ENCODE results near the gene PLK3.
"Not testable (repeated sequence)": the region's sequence is repeated elsewhere in the genome, so short reads cannot be mapped to it uniquely, and the experiment has no call there.

Gene PLK3
- total RNA-seq = 49.8 to 239 (median 97.6) reads per million in 17 experiments

- peak; percentile 98 to 99 (median 99) for DNase-seq
These were observed at the start of gene PLK3 for GRCh38 chr1:44799770-44800584. Gene PLK3, plus strand, starts transcription at chr1:44800377. Its CDS starts 87 bp downstream, at chr1:44800464.

GRCh38 chr1:44757420-44757819, 42.8 kb upstream of the PLK3 start:
- DNase-seq = no peak

- no peak for DNase-seq
These were observed 41.1 kb upstream of the PLK3 start for GRCh38 chr1:44759077-44759476.

GRCh38 chr1:44760876-44761275, 39.3 kb upstream of the PLK3 start:
- DNase-seq = no peak

- not testable (repeated sequence) for DNase-seq
These were observed 33.8 kb upstream of the PLK3 start for GRCh38 chr1:44766421-44766820.

- DNase-seq = peak; percentile 96 to 97 (median 96)
These were observed 24.9 kb upstream of the PLK3 start, which contains the start of gene RPS8 for GRCh38 chr1:44775078-44775929. Gene RPS8, plus strand, starts transcription at chr1:44775540. Its CDS starts 57 bp downstream, at chr1:44775597.

GRCh38 chr1:44775930-44776729, 24.0 kb upstream of the PLK3 start:
- peak; percentile 45 to 72 (median 61) for DNase-seq

GRCh38 chr1:44776730-44777068, 23.5 kb upstream of the PLK3 start:
- DNase-seq = no peak

GRCh38 chr1:44777547-44777946, 22.6 kb upstream of the PLK3 start:
- DNase-seq = no peak

GRCh38 chr1:44777969-44778635, 22.1 kb upstream of the PLK3 start:
- peak; percentile 69 to 83 (median 78) for DNase-seq

GRCh38 chr1:44778705-44779576, 21.2 kb upstream of the PLK3 start:
- DNase-seq = no peak

GRCh38 chr1:44780583-44781121, 19.5 kb upstream of the PLK3 start:
- DNase-seq = no peak

GRCh38 chr1:44783697-44784093, 16.5 kb upstream of the PLK3 start:
- no peak for DNase-seq

GRCh38 chr1:44784094-44785028, 15.8 kb upstream of the PLK3 start:
- peak in 2 of 4 experiments; percentile 19 to 31 for DNase-seq

GRCh38 chr1:44785029-44785380, 15.2 kb upstream of the PLK3 start:
- DNase-seq = no peak

GRCh38 chr1:44785501-44786137, 14.6 kb upstream of the PLK3 start:
- DNase-seq = no peak

GRCh38 chr1:44786138-44786840, 13.9 kb upstream of the PLK3 start:
- DNase-seq = peak; percentile 62 to 82 (median 68)

- DNase-seq = no peak
These were observed 13.2 kb upstream of the PLK3 start for GRCh38 chr1:44786841-44787426.

Data from suppressor macrophage (primary cell).